ENCODE data around the gene RGS18. TPM values are rescaled to one million over a fixed set of nuclear protein-coding genes. Genes with fewer than 3 reads are reported as not detected.

RGS18 gene
- total and polyA plus RNA-seq, 2 of the 8 experiments (the other 6 are each of a cell fraction or from before 2014, with no cell fraction given): not detected

GRCh38 chr1:192168964-192169363, 10.7 kb downstream of the RGS18 start (continued):
- TF ChIP-seq CHD7 (IDR thresholded peaks at IDR 0.05; ENCODE audit: insufficient replicate concordance, low read length) (no peak), POU5F1 (IDR thresholded peaks at IDR 0.05; ENCODE audit: low read depth, low read length) (no peak), SRF (IDR thresholded peaks at IDR 0.05; ENCODE audit: low read depth, low read length) (no peak), PHF8 (conservative IDR thresholded peaks at IDR 0.05; ENCODE audit: low read depth, low read length) (no peak), E2F6 (IDR thresholded peaks at IDR 0.05) (no peak), RAD21 (IDR thresholded peaks at IDR 0.05 in 1 of 2, conservative IDR thresholded peaks at IDR 0.05 in 1 of 2; ENCODE audit: low read depth in 2 of 2, low read length in 2 of 2) (no peak), USF2 (IDR thresholded peaks at IDR 0.05; ENCODE audit: low read length) (no peak), BACH1 (IDR thresholded peaks at IDR 0.05; ENCODE audit: low read length) (no peak), ATF3 (IDR thresholded peaks at IDR 0.05; ENCODE audit: insufficient read depth, low read depth, low read length) (no peak)
